Measurements from ENCODE around the gene MTUS2. TPM values are rescaled to one million over a fixed set of nuclear protein-coding genes. Genes with fewer than 3 reads are reported as not detected.

Gene MTUS2
- total and polyA plus RNA-seq, 9 of the 15 experiments (the other 6 are each of a cell fraction or from before 2014, with no cell fraction given): 0.01 to 0.28 (median 0.06) TPM; not detected in 1

- TF ChIP-seq, protein P1, sequence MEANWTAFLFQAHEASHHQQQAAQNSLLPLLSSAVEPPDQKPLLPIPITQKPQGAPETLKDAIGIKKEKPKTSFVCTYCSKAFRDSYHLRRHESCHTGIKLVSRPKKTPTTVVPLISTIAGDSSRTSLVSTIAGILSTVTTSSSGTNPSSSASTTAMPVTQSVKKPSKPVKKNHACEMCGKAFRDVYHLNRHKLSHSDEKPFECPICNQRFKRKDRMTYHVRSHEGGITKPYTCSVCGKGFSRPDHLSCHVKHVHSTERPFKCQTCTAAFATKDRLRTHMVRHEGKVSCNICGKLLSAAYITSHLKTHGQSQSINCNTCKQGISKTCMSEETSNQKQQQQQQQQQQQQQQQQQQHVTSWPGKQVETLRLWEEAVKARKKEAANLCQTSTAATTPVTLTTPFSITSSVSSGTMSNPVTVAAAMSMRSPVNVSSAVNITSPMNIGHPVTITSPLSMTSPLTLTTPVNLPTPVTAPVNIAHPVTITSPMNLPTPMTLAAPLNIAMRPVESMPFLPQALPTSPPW (CRISPR knock-in tag; IDR thresholded peaks at IDR 0.05): no peak; the same call in 1 of the 2 replicates
- TF ChIP-seq HNRNPUL1 (IDR thresholded peaks at IDR 0.05; ENCODE audit: low read length) (no peak), TSHZ1 (CRISPR knock-in tag; IDR thresholded peaks at IDR 0.05) (no peak), NCOR1 (IDR thresholded peaks at IDR 0.05) (peak; percentile 74), NR2C1 (IDR thresholded peaks at IDR 0.05) (no peak), NR2C1 (tag; IDR thresholded peaks at IDR 0.05) (no peak), CREB5 (CRISPR knock-in tag; IDR thresholded peaks at IDR 0.05) (no peak), SRSF7 (optimal IDR thresholded peaks at IDR 0.05; ENCODE audit: low read depth, low read length) (no peak), PTTG1 (tag; IDR thresholded peaks at IDR 0.05; ENCODE audit: low read depth) (no peak), CSDE1 (IDR thresholded peaks at IDR 0.05) (no peak), ZNF184 (CRISPR knock-in tag; IDR thresholded peaks at IDR 0.05) (no peak), MAZ (CRISPR knock-in tag; conservative IDR thresholded peaks at IDR 0.05 in 1 of 2, IDR thresholded peaks at IDR 0.05 in 1 of 2) (no peak), PURB (CRISPR knock-in tag; IDR thresholded peaks at IDR 0.05; ENCODE audit: low read depth) (no peak), MYC (IDR thresholded peaks at IDR 0.05; ENCODE audit: low read depth, low read length) (0 out of 2 replicates have a peak, but pooled peaks have one; percentile 36), MYC (CRISPR knock-in tag; IDR thresholded peaks at IDR 0.05; ENCODE audit: borderline replicate concordance, low read depth) (no peak), ZNF146 (CRISPR knock-in tag; IDR thresholded peaks at IDR 0.05; ENCODE audit: unreplicated experiment) (no peak), SP1 (CRISPR knock-in tag; IDR thresholded peaks at IDR 0.05) (no peak)
- TF ChIP-seq, protein P2, sequence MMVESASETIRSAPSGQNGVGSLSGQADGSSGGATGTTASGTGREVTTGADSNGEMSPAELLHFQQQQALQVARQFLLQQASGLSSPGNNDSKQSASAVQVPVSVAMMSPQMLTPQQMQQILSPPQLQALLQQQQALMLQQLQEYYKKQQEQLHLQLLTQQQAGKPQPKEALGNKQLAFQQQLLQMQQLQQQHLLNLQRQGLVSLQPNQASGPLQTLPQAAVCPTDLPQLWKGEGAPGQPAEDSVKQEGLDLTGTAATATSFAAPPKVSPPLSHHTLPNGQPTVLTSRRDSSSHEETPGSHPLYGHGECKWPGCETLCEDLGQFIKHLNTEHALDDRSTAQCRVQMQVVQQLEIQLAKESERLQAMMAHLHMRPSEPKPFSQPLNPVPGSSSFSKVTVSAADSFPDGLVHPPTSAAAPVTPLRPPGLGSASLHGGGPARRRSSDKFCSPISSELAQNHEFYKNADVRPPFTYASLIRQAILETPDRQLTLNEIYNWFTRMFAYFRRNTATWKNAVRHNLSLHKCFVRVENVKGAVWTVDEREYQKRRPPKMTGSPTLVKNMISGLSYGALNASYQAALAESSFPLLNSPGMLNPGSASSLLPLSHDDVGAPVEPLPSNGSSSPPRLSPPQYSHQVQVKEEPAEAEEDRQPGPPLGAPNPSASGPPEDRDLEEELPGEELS (CRISPR knock-in tag; IDR thresholded peaks at IDR 0.05; ENCODE audit: borderline replicate concordance): no peak
- TF ChIP-seq, protein P3, sequence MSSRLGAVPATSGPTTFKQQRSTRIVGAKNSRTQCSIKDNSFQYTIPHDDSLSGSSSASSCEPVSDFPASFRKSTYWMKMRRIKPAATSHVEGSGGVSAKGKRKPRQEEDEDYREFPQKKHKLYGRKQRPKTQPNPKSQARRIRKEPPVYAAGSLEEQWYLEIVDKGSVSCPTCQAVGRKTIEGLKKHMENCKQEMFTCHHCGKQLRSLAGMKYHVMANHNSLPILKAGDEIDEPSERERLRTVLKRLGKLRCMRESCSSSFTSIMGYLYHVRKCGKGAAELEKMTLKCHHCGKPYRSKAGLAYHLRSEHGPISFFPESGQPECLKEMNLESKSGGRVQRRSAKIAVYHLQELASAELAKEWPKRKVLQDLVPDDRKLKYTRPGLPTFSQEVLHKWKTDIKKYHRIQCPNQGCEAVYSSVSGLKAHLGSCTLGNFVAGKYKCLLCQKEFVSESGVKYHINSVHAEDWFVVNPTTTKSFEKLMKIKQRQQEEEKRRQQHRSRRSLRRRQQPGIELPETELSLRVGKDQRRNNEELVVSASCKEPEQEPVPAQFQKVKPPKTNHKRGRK (tag; IDR thresholded peaks at IDR 0.05): no peak
Observed at GRCh38 chr13:29456419-29456818, 636.3 kb downstream of the MTUS2 start (continued).

Measured in K562 (cell line).